Stomach (tissue), 4 donors: ENCODE data around the gene CAMK2N2.

Experiments
- CTCF ChIP-seq, 7 experiments: fragments of 450-650 bp in 4 of 7; fragments of 200-600 bp in 3 of 7; sonication (generic) in 3 of 7; IDR thresholded peaks; one replicate each; pipeline ENCODE4 v1.5.1; 2016 to 2019; ENCODE audit warnings: antibody characterized with exemption in 7 of 7, control low read depth in 2 of 7, mild to moderate bottlenecking in 1 of 7
- POLR2A ChIP-seq, 4 donors: fragments of 450-650 bp; IDR thresholded peaks; one replicate each; pipeline ENCODE4 v1.6.1; 2016; ENCODE audit warnings: antibody characterized with exemption in 4 of 4, control low read depth in 2 of 4, mild to moderate bottlenecking in 1 of 4, moderate library complexity in 1 of 4
- POLR2AphosphoS5 ChIP-seq, 3 donors: sonication (generic); formaldehyde crosslinking; IDR thresholded peaks; one replicate each; pipeline ENCODE4 v1.6.1; 2016; ENCODE audit warnings: antibody characterized with exemption in 3 of 3

GRCh38 chr3:184291738-184292445 lies 30.5 kb upstream of the CAMK2N2 start:
- TF ChIP-seq CTCF (IDR thresholded peaks at IDR 0.05), result no peak
- no peak for TF ChIP-seq POLR2A (IDR thresholded peaks at IDR 0.05)
- TF ChIP-seq POLR2AphosphoS5 (IDR thresholded peaks at IDR 0.05), result no peak
